Measurements from ENCODE around the gene CABP4.

GRCh38 chr11:67498544-67498972 is 43.4 kb downstream of the CABP4 start:
- TF ChIP-seq CTCF (IDR thresholded peaks at IDR 0.05): no peak
- TF ChIP-seq POLR2A (IDR thresholded peaks at IDR 0.05): no peak
